Lung (tissue), 12 donors: ENCODE results near the gene ST3GAL3. TPM values are rescaled to one million over a fixed set of nuclear protein-coding genes. Genes with fewer than 3 reads are reported as not detected.

ENCODE experiments used
- ATAC-seq: fragments of 200-7000 bp; cut with Tn5 transposase; one replicate; pipeline ENCODE4 v1.9.1; 2020; ENCODE audit warnings: moderate number of reproducible peaks; ENCODE audit not compliant: insufficient read depth, low FRiP score
- DNase-seq, 3 donors: peaks; one replicate each; pipeline ENCODE4 v3.0.0-alpha.2; 2013 to 2017
- H3K27ac ChIP-seq, 2 donors: one replicate each; pipeline ENCODE4 v1.5.1; 2013; ENCODE audit warnings: mild to moderate bottlenecking in 2 of 2, moderate library complexity in 2 of 2, control low read depth in 1 of 2, inconsistent platforms in 1 of 2, low read depth in 1 of 2, low read length in 1 of 2
- H3K27me3 ChIP-seq, 3 donors: one replicate each; pipeline ENCODE4 v1.5.1; 2013; ENCODE audit warnings: low read length in 2 of 3; ENCODE audit not compliant: control insufficient read depth in 3 of 3, insufficient read depth in 3 of 3
- H3K36me3 ChIP-seq, 4 donors: one replicate each; pipeline ENCODE4 v1.5.1; 2013; ENCODE audit warnings: low read length in 4 of 4, mild to moderate bottlenecking in 1 of 4, moderate library complexity in 1 of 4; ENCODE audit not compliant: control insufficient read depth in 4 of 4, insufficient read depth in 4 of 4
- H3K4me1 ChIP-seq, 5 donors: one replicate each; pipeline ENCODE4 v1.5.1; 2013; ENCODE audit warnings: low read length in 5 of 5, mild to moderate bottlenecking in 2 of 5, moderate library complexity in 1 of 5; ENCODE audit not compliant: control insufficient read depth in 5 of 5, insufficient read depth in 5 of 5
- H3K4me3 ChIP-seq: one replicate; pipeline ENCODE4 v1.5.1; 2013; ENCODE audit warnings: mild to moderate bottlenecking, control low read depth, moderate library complexity
- H3K9ac ChIP-seq, 2 donors: one replicate each; pipeline ENCODE4 v1.5.1; 2013; ENCODE audit warnings: low read length in 2 of 2, control low read depth in 1 of 2; ENCODE audit not compliant: insufficient read depth in 1 of 2
- H3K9me3 ChIP-seq, 4 donors: one replicate each; pipeline ENCODE4 v1.5.1; 2013; ENCODE audit warnings: low read length in 3 of 4, mild to moderate bottlenecking in 1 of 4, moderate library complexity in 1 of 4; ENCODE audit not compliant: control insufficient read depth in 4 of 4, insufficient read depth in 3 of 4
- WGBS, 2 donors: extraction: QIAGEN DNeasy Blood & Tissue Kit; methylation state at CpG; one replicate each; pipeline ENCODE4 v1.1.7; 2013; 5-methylcytosine and 5-hydroxymethylcytosine counted together
- polyA plus RNA-seq, 2 donors: library from polyadenylated mRNA; stranded (reverse); fragments of 200-250 nt; gene quantifications; one replicate each; pipeline ENCODE4 v1.2.1, GENCODE V29; 2013
- total RNA-seq, 2 donors: library from RNA; depleted of rRNA in 1 of 2; stranded (reverse); fragments of >200 nt in 1 of 2; gene quantifications; one replicate each; pipeline ENCODE4 v1.2.1, GENCODE V29; 2014 to 2021
- TF ChIP-seq, protein P1 (sequence below): IDR thresholded peaks from 2 replicates; pipeline ENCODE4 v1.5.1; 2012; ENCODE audit warnings: mild to moderate bottlenecking; ENCODE audit errors: control extremely low read depth, extremely low read depth
- donor health status: control.
- donor health status: control.
- donor health status: Bipolar disorder and iron deficiency.
- donor health status: healthy.
- donor health status: DM: yes; HTN: yes; CAD: no.

ST3GAL3 gene
- total and polyA plus RNA-seq, 4 donors, result 8.4 to 28.0 (median 17.1) TPM

GRCh38 chr1:43937179-43937865 is 230.0 kb downstream of the ST3GAL3 start:
- no peaks in the 10 kb centered on the region for H3K9me3 ChIP-seq
- 90 to 93% methylated on average over 8 of the region's 8 CpGs for WGBS, 2 donors
- H3K4me1 ChIP-seq, result peaks cover 0 to 11% (median 5%) of the 10 kb centered on the region in 5 donors
- peaks cover 0 to 2% (median 0%) of the 10 kb centered on the region in 4 donors for H3K36me3 ChIP-seq
- H3K9ac ChIP-seq, result no peak overlapping the region
- peaks cover 0 to 16% (median 8%) of the 10 kb centered on the region in 3 donors for H3K27me3 ChIP-seq
- TF ChIP-seq, protein P1, sequence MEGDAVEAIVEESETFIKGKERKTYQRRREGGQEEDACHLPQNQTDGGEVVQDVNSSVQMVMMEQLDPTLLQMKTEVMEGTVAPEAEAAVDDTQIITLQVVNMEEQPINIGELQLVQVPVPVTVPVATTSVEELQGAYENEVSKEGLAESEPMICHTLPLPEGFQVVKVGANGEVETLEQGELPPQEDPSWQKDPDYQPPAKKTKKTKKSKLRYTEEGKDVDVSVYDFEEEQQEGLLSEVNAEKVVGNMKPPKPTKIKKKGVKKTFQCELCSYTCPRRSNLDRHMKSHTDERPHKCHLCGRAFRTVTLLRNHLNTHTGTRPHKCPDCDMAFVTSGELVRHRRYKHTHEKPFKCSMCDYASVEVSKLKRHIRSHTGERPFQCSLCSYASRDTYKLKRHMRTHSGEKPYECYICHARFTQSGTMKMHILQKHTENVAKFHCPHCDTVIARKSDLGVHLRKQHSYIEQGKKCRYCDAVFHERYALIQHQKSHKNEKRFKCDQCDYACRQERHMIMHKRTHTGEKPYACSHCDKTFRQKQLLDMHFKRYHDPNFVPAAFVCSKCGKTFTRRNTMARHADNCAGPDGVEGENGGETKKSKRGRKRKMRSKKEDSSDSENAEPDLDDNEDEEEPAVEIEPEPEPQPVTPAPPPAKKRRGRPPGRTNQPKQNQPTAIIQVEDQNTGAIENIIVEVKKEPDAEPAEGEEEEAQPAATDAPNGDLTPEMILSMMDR, result no peak
- no peak overlapping the region for H3K27ac ChIP-seq
- no peak overlapping the region for H3K4me3 ChIP-seq
- DNase-seq (no peak), ATAC-seq (no peak)

GRCh38 chr1:43938383-43938782 is 231.0 kb downstream of the ST3GAL3 start:
- H3K36me3 ChIP-seq, result peaks cover 0 to 2% (median 0%) of the 10 kb centered on the region in 4 donors
- peaks cover 0 to 11% (median 5%) of the 10 kb centered on the region in 5 donors for H3K4me1 ChIP-seq
- no peak overlapping the region for H3K27ac ChIP-seq
- H3K27me3 ChIP-seq, result peaks cover 0 to 13% (median 8%) of the 10 kb centered on the region in 3 donors
- H3K4me3 ChIP-seq, result no peak overlapping the region
- DNase-seq (no peak), ATAC-seq (no peak)
- H3K9ac ChIP-seq, result no peak overlapping the region
- WGBS, 2 donors, result 89 to 95% methylated on average over 10 of the region's 10 CpGs
- H3K9me3 ChIP-seq, result no peaks in the 10 kb centered on the region
- TF ChIP-seq, protein P1, result no peak

DNA sequence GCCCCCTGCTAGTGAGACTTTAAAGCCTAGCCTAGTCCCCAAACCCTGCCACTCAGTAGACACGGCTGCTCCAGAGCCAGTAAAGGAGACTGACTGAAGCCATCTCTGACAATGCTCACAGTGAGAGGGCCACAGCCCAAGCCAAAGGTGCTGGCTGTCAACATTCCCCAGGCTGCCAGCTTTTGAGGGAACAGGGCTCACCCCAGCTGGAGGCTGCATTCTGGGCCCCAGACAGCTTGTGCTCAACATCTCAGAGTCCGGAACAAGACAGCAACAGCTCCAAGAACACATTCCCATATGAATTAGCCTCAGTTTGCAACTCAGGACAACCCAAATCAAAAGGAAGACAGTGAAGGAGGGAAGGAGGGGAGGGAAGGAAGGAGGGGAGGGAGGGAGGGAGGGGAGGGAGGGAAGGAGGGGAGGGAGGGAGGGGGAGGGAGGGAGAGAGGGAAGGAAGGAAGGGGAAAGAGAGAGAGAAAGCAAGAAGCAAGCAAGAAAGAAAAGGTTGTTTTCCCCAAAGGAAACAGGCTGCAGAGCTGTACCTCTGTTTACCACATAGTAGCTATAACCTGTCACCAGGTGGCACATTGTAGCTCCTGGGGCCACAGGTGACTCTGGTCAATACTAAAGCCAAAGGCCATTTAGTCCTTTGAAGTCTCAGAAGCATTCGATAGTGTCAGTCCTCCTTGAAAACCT is 231.7 kb downstream of the ST3GAL3 start:
- 73 to 87% methylated on average over 3 of the region's 3 CpGs for WGBS, 2 donors
- Histone ChIP-seq H3K9me3 (no peaks in the 10 kb centered on the region), H3K4me1 (peaks cover 0 to 5% (median 1%) of the 10 kb centered on the region in 5 donors), H3K4me3 (no peak overlapping the region), H3K27ac (no peak overlapping the region), H3K9ac (no peak overlapping the region), H3K27me3 (peaks cover 0 to 11% (median 8%) of the 10 kb centered on the region in 3 donors), H3K36me3 (peaks cover 0 to 2% (median 0%) of the 10 kb centered on the region in 4 donors)
- ATAC-seq, result no peak
- TF ChIP-seq, protein P1, result no peak
- peak; percentile 46 to 71 (median 62) for DNase-seq
